HUES48 (cell line): ENCODE results near the gene ITPR1.

Experiments used
- H3K27ac ChIP-seq: one replicate; pipeline ENCODE4 v1.7.0; 2013; ENCODE audit warnings: low read depth, low read length, inconsistent platforms
- H3K27me3 ChIP-seq: 2 replicates; pipeline ENCODE4 v1.6.1; 2013; ENCODE audit warnings: mild to moderate bottlenecking, low read length; ENCODE audit not compliant: control insufficient read depth, insufficient read depth
- H3K36me3 ChIP-seq: 2 replicates; pipeline ENCODE4 v1.6.1; 2013; ENCODE audit warnings: low read length; ENCODE audit not compliant: control insufficient read depth, insufficient read depth
- H3K4me1 ChIP-seq: 2 replicates; pipeline ENCODE4 v1.6.1; 2013; ENCODE audit warnings: mild to moderate bottlenecking, low read length; ENCODE audit not compliant: control insufficient read depth, insufficient read depth
- H3K4me3 ChIP-seq: 2 replicates; pipeline ENCODE4 v1.5.1; 2013; ENCODE audit warnings: mild to moderate bottlenecking, low read depth, low read length
- H3K9ac ChIP-seq: 2 replicates; pipeline ENCODE4 v1.6.1; 2013; ENCODE audit warnings: mild to moderate bottlenecking, low read depth, low read length, moderate library complexity
- H3K9me3 ChIP-seq: 2 replicates; pipeline ENCODE4 v1.6.1; 2013; ENCODE audit warnings: low read length; ENCODE audit not compliant: control insufficient read depth, insufficient read depth

ITPR1 gene

GRCh38 chr3:4680227-4680691 lies 187.1 kb downstream of the ITPR1 start:
- H3K27ac ChIP-seq, result no peak overlapping the region
- H3K9me3 ChIP-seq, result no peaks in the 10 kb centered on the region
- no peaks in the 10 kb centered on the region for H3K27me3 ChIP-seq
- H3K36me3 ChIP-seq, result no peaks in the 10 kb centered on the region
- no peak overlapping the region for H3K9ac ChIP-seq
- peaks cover 3% of the 10 kb centered on the region; the same call in 1 of the 2 replicates for H3K4me1 ChIP-seq
- no peak overlapping the region for H3K4me3 ChIP-seq

- H3K36me3 ChIP-seq, result no peaks in the 10 kb centered on the region
- H3K4me1 ChIP-seq, result peaks cover 3% of the 10 kb centered on the region; the same call in 1 of the 2 replicates
- no peak overlapping the region for H3K4me3 ChIP-seq
- no peaks in the 10 kb centered on the region for H3K9me3 ChIP-seq
- no peaks in the 10 kb centered on the region for H3K27me3 ChIP-seq
- no peak overlapping the region for H3K27ac ChIP-seq
- no peak overlapping the region for H3K9ac ChIP-seq
Observed at GRCh38 chr3:4680871-4681300, 187.7 kb downstream of the ITPR1 start.

GRCh38 chr3:4681301-4681700 lies 188.2 kb downstream of the ITPR1 start:
- peaks cover 3% of the 10 kb centered on the region; the same call in 1 of the 2 replicates for H3K4me1 ChIP-seq
- H3K27me3 ChIP-seq, result no peaks in the 10 kb centered on the region
- H3K36me3 ChIP-seq, result no peaks in the 10 kb centered on the region
- no peak overlapping the region for H3K4me3 ChIP-seq
- H3K9me3 ChIP-seq, result no peaks in the 10 kb centered on the region
- no peak overlapping the region for H3K9ac ChIP-seq
- no peak overlapping the region for H3K27ac ChIP-seq

- no peak overlapping the region for H3K27ac ChIP-seq
- H3K27me3 ChIP-seq, result no peaks in the 10 kb centered on the region
- H3K36me3 ChIP-seq, result no peaks in the 10 kb centered on the region
- no peak overlapping the region for H3K4me3 ChIP-seq
- H3K9ac ChIP-seq, result no peak overlapping the region
- H3K4me1 ChIP-seq, result peaks cover 3% of the 10 kb centered on the region; the same call in 1 of the 2 replicates
- H3K9me3 ChIP-seq, result no peaks in the 10 kb centered on the region
Observed at GRCh38 chr3:4684117-4684516, 191.0 kb downstream of the ITPR1 start.

- no peak overlapping the region for H3K27ac ChIP-seq
- peaks cover 3% of the 10 kb centered on the region; the same call in 1 of the 2 replicates for H3K4me1 ChIP-seq
- H3K36me3 ChIP-seq, result no peaks in the 10 kb centered on the region
- H3K27me3 ChIP-seq, result no peaks in the 10 kb centered on the region
- no peak overlapping the region for H3K9ac ChIP-seq
- H3K9me3 ChIP-seq, result no peaks in the 10 kb centered on the region
- no peak overlapping the region for H3K4me3 ChIP-seq
Observed at GRCh38 chr3:4684976-4685375, 191.8 kb downstream of the ITPR1 start.

GRCh38 chr3:4685673-4686345 lies 192.7 kb downstream of the ITPR1 start:
- Histone ChIP-seq H3K36me3 (no peaks in the 10 kb centered on the region), H3K4me3 (no peak overlapping the region), H3K27me3 (no peaks in the 10 kb centered on the region), H3K9ac (no peak overlapping the region), H3K9me3 (no peaks in the 10 kb centered on the region), H3K27ac (no peak overlapping the region), H3K4me1 (peaks cover 3% of the 10 kb centered on the region; the same call in 1 of the 2 replicates)

GRCh38 chr3:4686619-4687018 lies 193.5 kb downstream of the ITPR1 start:
- Histone ChIP-seq H3K9me3 (no peaks in the 10 kb centered on the region), H3K4me3 (no peak overlapping the region), H3K36me3 (no peaks in the 10 kb centered on the region), H3K4me1 (no peaks in the 10 kb centered on the region), H3K27ac (no peak overlapping the region), H3K9ac (no peak overlapping the region), H3K27me3 (no peaks in the 10 kb centered on the region)

GRCh38 chr3:4687167-4687566 lies 194.0 kb downstream of the ITPR1 start:
- no peak overlapping the region for H3K9ac ChIP-seq
- no peaks in the 10 kb centered on the region for H3K4me1 ChIP-seq
- H3K4me3 ChIP-seq, result no peak overlapping the region
- no peak overlapping the region for H3K27ac ChIP-seq
- no peaks in the 10 kb centered on the region for H3K36me3 ChIP-seq
- H3K9me3 ChIP-seq, result no peaks in the 10 kb centered on the region
- no peaks in the 10 kb centered on the region for H3K27me3 ChIP-seq

- no peaks in the 10 kb centered on the region for H3K9me3 ChIP-seq
- H3K4me3 ChIP-seq, result no peak overlapping the region
- H3K27ac ChIP-seq, result no peak overlapping the region
- no peak overlapping the region for H3K9ac ChIP-seq
- no peaks in the 10 kb centered on the region for H3K4me1 ChIP-seq
- H3K27me3 ChIP-seq, result no peaks in the 10 kb centered on the region
- no peaks in the 10 kb centered on the region for H3K36me3 ChIP-seq
Observed at GRCh38 chr3:4687596-4687995, 194.4 kb downstream of the ITPR1 start.

- H3K9me3 ChIP-seq, result no peaks in the 10 kb centered on the region
- no peaks in the 10 kb centered on the region for H3K27me3 ChIP-seq
- H3K4me3 ChIP-seq, result no peak overlapping the region
- no peak overlapping the region for H3K27ac ChIP-seq
- no peaks in the 10 kb centered on the region for H3K4me1 ChIP-seq
- H3K36me3 ChIP-seq, result no peaks in the 10 kb centered on the region
- H3K9ac ChIP-seq, result no peak overlapping the region
Observed at GRCh38 chr3:4688411-4688810, 195.3 kb downstream of the ITPR1 start.

GRCh38 chr3:4689021-4689420 lies 195.9 kb downstream of the ITPR1 start:
- H3K27me3 ChIP-seq, result no peaks in the 10 kb centered on the region
- no peaks in the 10 kb centered on the region for H3K36me3 ChIP-seq
- no peak overlapping the region for H3K27ac ChIP-seq
- no peak overlapping the region for H3K9ac ChIP-seq
- H3K4me1 ChIP-seq, result no peaks in the 10 kb centered on the region
- no peaks in the 10 kb centered on the region for H3K9me3 ChIP-seq
- H3K4me3 ChIP-seq, result no peak overlapping the region
